Right cardiac atrium (tissue), 5 donors: Measurements from ENCODE around the gene SIRT7. TPM values are rescaled to one million over a fixed set of nuclear protein-coding genes. Genes with fewer than 3 reads are reported as not detected.

Source experiments
- ATAC-seq, 2 donors: fragments of 200-7000 bp; cut with Tn5 transposase; one replicate each; pipeline versions ENCODE4 v1.8.0 to v1.9.1; 2020; ENCODE audit warnings: moderate library complexity in 2 of 2, mild to moderate bottlenecking in 1 of 2
- DNase-seq, 3 donors: peaks; one replicate each; pipeline ENCODE4 v3.0.0-alpha.2; 2020
- H3K27ac ChIP-seq: one replicate; pipeline ENCODE4 v1.5.1; 2013; ENCODE audit warnings: mild to moderate bottlenecking, low read length, control low read depth, moderate library complexity
- H3K27me3 ChIP-seq: one replicate; pipeline ENCODE4 v1.6.1; 2013; ENCODE audit not compliant: control insufficient read depth, insufficient read depth
- H3K4me1 ChIP-seq: one replicate; pipeline ENCODE4 v1.6.1; 2013; ENCODE audit warnings: low read length; ENCODE audit not compliant: control insufficient read depth, insufficient read depth
- H3K4me3 ChIP-seq: one replicate; pipeline ENCODE4 v1.5.1; 2013; ENCODE audit warnings: low read length, control low read depth
- H3K9me3 ChIP-seq: one replicate; pipeline ENCODE4 v1.6.1; 2013; ENCODE audit warnings: low read length; ENCODE audit not compliant: control insufficient read depth
- WGBS: extraction: QIAGEN DNeasy Blood & Tissue Kit; methylation state at CpG from one replicate; pipeline ENCODE4 v1.1.7; 2013; 5-methylcytosine and 5-hydroxymethylcytosine counted together
- intact Hi-C, 4 donors: fragments of 100-400 bp; cut with DNase I; formaldehyde crosslinking; loops; one replicate each; pipeline versions ENCODE4 v1.11.0 to v1.14.0; 2022 to 2023
- polyA plus RNA-seq: library from polyadenylated mRNA; stranded (reverse); fragments of 200-250 nt; gene quantifications from one replicate; pipeline ENCODE4 v1.2.3, GENCODE V29; 2013
- total RNA-seq, 4 donors: library from RNA; stranded (reverse); fragmentation: NEBNext Ultra II Directional; extraction: Animal tissue kit (Norgen Biotek cat#: 25700); gene quantifications; one replicate each; pipeline ENCODE4 v1.2.1, GENCODE V29; 2021
- donor health status: healthy with polysubstance abuse.
- donor health status: DM: no; HTN: yes; CAD: no.
- donor health status: DM: no; HTN: no; CAD: no.
- donor health status: DM: no; HTN: yes; CAD: no; lungs with severe emphysema.
- donor health status: DM: yes; HTN: yes; CAD: no.

Gene SIRT7
- total and polyA plus RNA-seq, 5 donors = 7.3 to 10.1 (median 8.3) TPM

DNA sequence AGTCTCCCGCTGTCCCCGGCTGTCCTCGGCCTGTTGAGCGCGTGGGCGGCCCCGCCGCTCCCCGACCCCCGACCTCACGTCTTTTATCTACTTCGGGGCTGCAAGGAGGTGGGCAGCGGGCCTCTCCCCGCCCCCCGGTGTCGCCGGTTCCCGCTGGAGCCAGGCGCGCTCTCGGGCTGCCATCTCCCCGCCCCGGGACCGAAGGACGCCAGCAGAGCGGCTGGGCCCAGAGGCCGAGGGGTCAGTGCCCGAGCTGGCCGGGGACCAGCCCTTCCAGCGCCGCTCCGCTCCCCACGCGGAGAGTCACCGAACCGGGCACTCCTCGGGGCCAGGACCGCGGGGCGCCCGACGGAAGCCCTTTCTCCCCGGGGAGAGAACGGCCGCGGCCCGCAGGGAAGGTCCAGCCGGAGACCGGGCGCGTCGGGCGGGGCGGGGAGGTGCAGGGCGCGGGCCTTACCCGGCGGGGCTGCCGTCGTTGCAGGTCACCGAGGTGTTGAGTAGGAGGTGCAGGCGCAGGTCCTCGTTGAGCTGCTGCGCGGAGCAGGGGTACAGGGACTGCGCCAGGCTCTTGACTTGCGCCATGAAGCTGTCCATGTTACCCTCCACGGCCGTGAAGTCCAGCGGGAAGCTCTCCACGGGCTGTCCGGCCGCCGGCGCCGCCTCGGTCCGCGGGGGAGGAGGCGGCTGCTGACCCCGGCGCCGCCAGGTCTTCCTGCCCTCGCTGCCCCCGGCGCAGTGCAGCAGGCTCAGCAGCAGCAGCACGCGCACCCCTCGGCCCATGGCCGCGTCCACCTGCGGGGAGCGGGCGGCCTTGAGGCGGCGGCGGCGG lies 42.4 kb upstream of the SIRT7 start:
- H3K4me1 ChIP-seq = no peaks in the 10 kb centered on the region
- H3K4me3 ChIP-seq = peak overlapping the region; percentile 50
- H3K27ac ChIP-seq = no peak overlapping the region
- H3K9me3 ChIP-seq = no peaks in the 10 kb centered on the region
- WGBS = 2% methylated on average over 98 of the region's 98 CpGs
- no peaks in the 10 kb centered on the region for H3K27me3 ChIP-seq
- ATAC-seq = no peak
- intact Hi-C loops = loop anchor here in 2 of 4 donors (5.0 kb wide), 2 partner anchors 57 to 62 kb away; partner anchors contain the start of genes CENPX (in 1 of the 2) and LRRC45 (in 1 of the 2)
- peak in 2 of 3 donors; percentile 51 to 65 for DNase-seq

- Histone ChIP-seq H3K4me3 (peak overlapping the region; percentile 50), H3K4me1 (no peaks in the 10 kb centered on the region), H3K9me3 (no peaks in the 10 kb centered on the region), H3K27ac (no peak overlapping the region), H3K27me3 (no peaks in the 10 kb centered on the region)
- DNase-seq (peak; percentile 65 to 90 (median 89)), ATAC-seq (peak; percentile 82 to 87)
- intact Hi-C loops = loop anchor here (1.0 to 5.0 kb wide), 3 partner anchors 58 to 63 kb away; partner anchors contain the start of genes CENPX (in 2 of the 4) and LRRC45 (in 2 of the 4)
- WGBS = 2% methylated on average over 112 of the region's 112 CpGs
These were observed 41.6 kb upstream of the SIRT7 start for GRCh38 chr17:81959362-81960129.

- WGBS = 57% methylated on average over 15 of the region's 15 CpGs
These were observed 40.8 kb upstream of the SIRT7 start for GRCh38 chr17:81958633-81959342.

GRCh38 chr17:81957691-81958432 lies 39.9 kb upstream of the SIRT7 start:
- H3K27me3 ChIP-seq = no peaks in the 10 kb centered on the region
- intact Hi-C loops = loop anchor here in 1 of 4 donors (5.0 kb wide), 1 partner anchor 64 kb away; the partner anchor contains the start of genes CENPX and LRRC45
- WGBS = 80% methylated on average over 19 of the region's 19 CpGs
- no peak for DNase-seq
- no peak for ATAC-seq
- no peaks in the 10 kb centered on the region for H3K9me3 ChIP-seq
- no peak overlapping the region for H3K27ac ChIP-seq
- H3K4me1 ChIP-seq = no peaks in the 10 kb centered on the region
- H3K4me3 ChIP-seq = no peak overlapping the region

More at GRCh38 chr17:81958633-81959342, 40.8 kb upstream of the SIRT7 start:
- Histone ChIP-seq H3K4me3 (no peak overlapping the region), H3K27me3 (no peaks in the 10 kb centered on the region), H3K4me1 (no peaks in the 10 kb centered on the region), H3K27ac (no peak overlapping the region), H3K9me3 (no peaks in the 10 kb centered on the region)
- intact Hi-C loops = loop anchor here in 2 of 4 donors (1.0 to 5.0 kb wide), 2 partner anchors 63 to 64 kb away; partner anchors contain the start of genes CENPX (in 1 of the 2) and LRRC45 (in 1 of the 2)
- ATAC-seq (no peak), DNase-seq (peak in 1 of 3 donors; percentile 27)

- ATAC-seq (no peak), DNase-seq (peak in 1 of 3 donors; percentile 26)
- Histone ChIP-seq H3K9me3 (no peaks in the 10 kb centered on the region), H3K4me3 (no peak overlapping the region), H3K27me3 (no peaks in the 10 kb centered on the region), H3K4me1 (no peaks in the 10 kb centered on the region), H3K27ac (no peak overlapping the region)
- intact Hi-C loops = loop anchor here in 1 of 4 donors (5.0 kb wide), 1 partner anchor 65 kb away; the partner anchor contains the start of genes CENPX and LRRC45
- 76% methylated on average over 45 of the region's 45 CpGs for WGBS
These were observed 38.9 kb upstream of the SIRT7 start for GRCh38 chr17:81956607-81957589.

DNA sequence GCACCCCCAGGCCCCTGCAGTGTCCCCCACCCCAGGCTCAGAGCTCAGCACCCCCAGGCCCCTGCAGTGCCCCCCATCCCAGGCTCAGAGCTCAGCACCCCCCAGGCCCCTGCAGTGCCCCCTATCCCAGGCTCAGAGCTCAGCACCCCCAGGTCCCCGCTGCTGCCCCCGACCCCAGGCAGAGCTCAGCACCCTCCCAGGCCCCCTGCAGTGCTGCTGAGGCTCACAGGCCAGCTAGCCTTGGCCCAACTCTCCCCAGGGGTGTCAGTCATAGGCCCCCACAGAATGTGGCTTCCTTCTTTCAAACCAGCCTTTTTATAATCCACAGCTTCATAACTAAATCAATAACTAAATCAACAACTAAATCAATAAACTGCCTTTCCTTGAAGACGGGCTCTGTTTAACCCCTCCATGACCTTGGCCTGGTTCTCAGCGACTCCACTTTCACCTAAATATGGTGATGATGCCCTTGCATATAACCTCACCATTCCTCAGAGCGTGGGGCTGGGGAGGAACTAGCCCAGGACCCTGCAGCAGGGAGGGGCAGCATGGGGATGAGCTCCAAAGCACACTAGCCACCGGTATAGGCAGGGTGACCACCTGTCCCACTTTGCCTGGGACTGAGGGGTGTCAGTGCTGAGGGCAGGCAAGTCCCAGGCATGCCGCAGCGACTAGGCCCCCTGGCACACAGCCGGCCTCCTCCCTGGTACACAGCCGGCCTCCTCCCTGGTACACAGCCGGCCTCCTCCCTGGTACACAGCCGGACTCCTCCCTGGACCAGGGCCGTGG lies 38.0 kb upstream of the SIRT7 start:
- Histone ChIP-seq H3K27ac (no peak overlapping the region), H3K4me3 (no peak overlapping the region), H3K9me3 (no peaks in the 10 kb centered on the region), H3K4me1 (no peaks in the 10 kb centered on the region), H3K27me3 (no peaks in the 10 kb centered on the region)
- peak in 1 of 3 donors; percentile 41 for DNase-seq
- intact Hi-C loops = loop anchor here in 1 of 4 donors (5.0 kb wide), 1 partner anchor 66 kb away; the partner anchor contains the start of genes CENPX and LRRC45
- no peak for ATAC-seq
- 84% methylated on average over 13 of the region's 13 CpGs for WGBS

GRCh38 chr17:81955058-81955681 lies 37.2 kb upstream of the SIRT7 start:
- Histone ChIP-seq H3K27ac (no peak overlapping the region), H3K4me1 (no peaks in the 10 kb centered on the region), H3K27me3 (no peaks in the 10 kb centered on the region), H3K4me3 (no peak overlapping the region), H3K9me3 (no peaks in the 10 kb centered on the region)
- 89% methylated on average over 26 of the region's 26 CpGs for WGBS
- ATAC-seq (no peak), DNase-seq (no peak)
- intact Hi-C loops = loop anchor here in 1 of 4 donors (5.0 kb wide), 1 partner anchor 67 kb away; the partner anchor contains the start of genes CENPX and LRRC45
